ENCODE data around the gene ZNF845. TPM values are rescaled to one million over a fixed set of nuclear protein-coding genes. Genes with fewer than 3 reads are reported as not detected.

The ZNF845 gene
- total RNA-seq, 4 donors from 2014 or later, result 6.2 to 10.5 (median 8.8) TPM

DNA sequence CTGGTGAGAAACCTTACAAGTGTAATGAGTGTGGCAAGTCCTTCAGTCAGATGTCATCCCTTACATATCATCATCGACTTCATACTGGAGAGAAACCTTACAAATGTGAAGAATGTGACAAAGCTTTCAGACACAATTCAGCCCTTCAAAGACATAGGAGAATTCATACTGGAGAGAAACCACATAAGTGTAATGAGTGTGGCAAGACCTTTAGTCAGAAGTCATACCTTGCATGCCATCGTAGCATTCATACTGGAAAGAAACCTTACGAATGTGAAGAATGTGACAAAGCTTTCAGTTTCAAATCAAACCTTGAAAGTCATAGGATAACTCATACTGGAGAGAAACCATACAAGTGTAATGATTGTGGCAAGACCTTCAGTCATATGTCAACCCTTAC lies 47.8 kb downstream of the ZNF845 start:
- WGBS, 2 donors, result 95% methylated on average over 3 of the region's 3 CpGs
- intact Hi-C loops (cut with DNase I), result no loop called here
- Histone ChIP-seq H3K4me3 (replicated peaks in 1 of 3) (no peak overlapping the region), H3K4me1 (no peaks in the 10 kb centered on the region), H3K27ac (no peak overlapping the region), H3K36me3 (peaks cover 8 to 15% of the 10 kb centered on the region in 2 donors), H3K9me3 (no peaks in the 10 kb centered on the region), H3K27me3 (no peaks in the 10 kb centered on the region)
- TF ChIP-seq POLR2A (IDR thresholded peaks at IDR 0.05) (no peak), CTCF (IDR thresholded peaks at IDR 0.05) (no peak)
- DNase-seq, result no peak

DNA sequence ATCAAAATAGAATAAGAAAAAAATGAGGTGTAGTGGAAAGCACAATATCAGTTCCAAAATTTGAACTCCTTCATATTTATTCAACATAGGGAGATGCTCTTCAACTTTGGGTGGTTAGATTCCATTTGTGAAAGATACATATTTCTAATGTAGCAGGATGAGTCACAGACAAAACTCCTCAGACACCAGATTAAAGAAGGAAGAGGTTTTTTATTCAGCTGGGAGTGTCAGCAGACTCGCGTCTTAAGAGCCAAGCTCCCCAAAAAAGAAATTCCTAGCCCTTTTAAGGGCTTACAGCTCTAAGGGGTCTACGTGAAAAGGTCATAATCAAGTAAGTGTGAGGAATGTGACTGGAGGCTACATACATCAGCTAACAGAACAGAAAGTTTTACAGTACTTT lies 54.6 kb downstream of the ZNF845 start:
- no peak overlapping the region for H3K27ac ChIP-seq
- TF ChIP-seq CTCF (IDR thresholded peaks at IDR 0.05) (no peak), POLR2A (IDR thresholded peaks at IDR 0.05) (no peak)
- no peaks in the 10 kb centered on the region for H3K27me3 ChIP-seq
- no peaks in the 10 kb centered on the region for H3K36me3 ChIP-seq
- no peak overlapping the region for H3K4me3 ChIP-seq (replicated peaks in 1 of 3)
- no peaks in the 10 kb centered on the region for H3K4me1 ChIP-seq
- H3K9me3 ChIP-seq, result no peaks in the 10 kb centered on the region
- intact Hi-C loops (cut with DNase I), result no loop called here
- WGBS, 2 donors, result 75 to 85% methylated on average over 3 of the region's 3 CpGs
- DNase-seq, result no peak

DNA sequence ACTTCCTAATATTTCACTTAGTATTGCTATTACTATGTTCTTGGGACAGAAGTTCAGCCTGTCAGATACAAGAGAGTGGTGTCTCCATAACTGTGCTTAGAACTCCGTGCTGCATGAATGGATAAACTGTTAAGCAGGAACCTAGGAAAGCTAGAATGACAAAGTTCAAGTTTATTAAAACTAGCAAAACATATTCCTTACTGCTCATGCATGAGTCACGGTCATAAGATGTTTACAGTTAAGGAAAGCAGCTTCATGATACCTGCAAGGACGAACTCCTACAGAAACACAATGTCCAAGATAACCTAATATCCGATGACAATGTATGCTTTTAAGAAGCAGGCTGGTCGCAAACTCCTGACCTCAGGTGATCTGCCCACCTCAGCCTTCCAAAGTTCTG lies 55.4 kb downstream of the ZNF845 start:
- H3K4me1 ChIP-seq, result no peaks in the 10 kb centered on the region
- no peaks in the 10 kb centered on the region for H3K27me3 ChIP-seq
- no peaks in the 10 kb centered on the region for H3K9me3 ChIP-seq
- no peak overlapping the region for H3K4me3 ChIP-seq (replicated peaks in 1 of 3)
- intact Hi-C loops (cut with DNase I), result no loop called here
- H3K27ac ChIP-seq, result no peak overlapping the region
- H3K36me3 ChIP-seq, result no peaks in the 10 kb centered on the region
- no peak for DNase-seq
- TF ChIP-seq CTCF (IDR thresholded peaks at IDR 0.05), result no peak
- no peak for TF ChIP-seq POLR2A (IDR thresholded peaks at IDR 0.05)
- WGBS, 2 donors, result 94 to 98% methylated on average over 5 of the region's 5 CpGs

GRCh38 chr19:53389571-53389970 lies 56.0 kb downstream of the ZNF845 start:
- Histone ChIP-seq H3K4me3 (replicated peaks in 1 of 3) (no peak overlapping the region), H3K27me3 (no peaks in the 10 kb centered on the region), H3K4me1 (peaks cover 0 to 5% of the 10 kb centered on the region in 2 donors), H3K27ac (no peak overlapping the region), H3K9me3 (no peaks in the 10 kb centered on the region), H3K36me3 (no peaks in the 10 kb centered on the region)
- 65 to 76% methylated on average over 8 of the region's 8 CpGs for WGBS, 2 donors
- intact Hi-C loops (cut with DNase I), result no loop called here
- DNase-seq, result no peak
- TF ChIP-seq POLR2A (IDR thresholded peaks at IDR 0.05), result no peak

DNA sequence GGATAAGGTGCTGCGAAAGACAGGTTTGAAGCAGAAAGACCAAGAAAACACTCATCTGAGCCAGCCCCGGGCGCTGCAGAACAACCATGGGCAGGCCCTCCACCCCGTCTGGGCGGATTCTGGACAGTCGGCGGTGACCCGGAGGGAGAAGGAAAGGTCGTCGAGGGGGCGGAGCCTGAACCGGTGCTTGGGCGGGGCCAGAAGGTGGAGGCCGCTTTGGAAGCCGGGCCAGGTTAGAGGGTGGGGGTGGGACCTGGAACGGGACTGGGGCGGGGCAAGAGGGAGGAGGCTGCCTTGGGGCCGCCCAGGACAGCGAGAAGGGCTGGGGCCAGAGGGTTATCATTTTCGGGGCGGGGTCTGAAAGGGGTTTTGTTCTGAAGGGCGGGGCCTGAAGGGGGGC lies 56.4 kb downstream of the ZNF845 start:
- H3K27me3 ChIP-seq, result no peaks in the 10 kb centered on the region
- H3K4me3 ChIP-seq (replicated peaks in 1 of 3), result no peak overlapping the region
- no peak overlapping the region for H3K27ac ChIP-seq
- H3K36me3 ChIP-seq, result no peaks in the 10 kb centered on the region
- no peak for TF ChIP-seq POLR2A (IDR thresholded peaks at IDR 0.05)
- no peak for TF ChIP-seq CTCF (IDR thresholded peaks at IDR 0.05)
- DNase-seq, result peak; percentile 23 to 24
- intact Hi-C loops (cut with DNase I), result loop anchor here (5.0 kb wide), 1 partner anchor 42 kb away; the partner anchor contains the start of gene ZNF761
- WGBS, 2 donors, result 24 to 31% methylated on average over 21 to 22 of the region's 22 CpGs
- no peaks in the 10 kb centered on the region for H3K9me3 ChIP-seq
- H3K4me1 ChIP-seq, result peaks cover 0 to 6% of the 10 kb centered on the region in 2 donors

Data from thyroid gland (tissue), 4 donors.